GM18499 (cell line): Measurements from ENCODE around the gene SLC19A3.
"Not testable (repeated sequence)": the region's sequence is repeated elsewhere in the genome, so short reads cannot be mapped to it uniquely, and the experiment has no call there.

Source experiments
- ATAC-seq: cut with Tn5 transposase; IDR thresholded peaks from one replicate; pipeline ENCODE4 v1.9.1; 2021; ENCODE audit warnings: moderate number of reproducible peaks; ENCODE audit not compliant: insufficient read depth, unreplicated experiment

Gene SLC19A3

GRCh38 chr2:227706859-227707258 is 11.0 kb downstream of the SLC19A3 start:
- no peak for ATAC-seq

- ATAC-seq = no peak
These were observed 13.9 kb downstream of the SLC19A3 start for GRCh38 chr2:227703961-227704360.

- no peak for ATAC-seq
These were observed 14.5 kb downstream of the SLC19A3 start for GRCh38 chr2:227703280-227703732.

- ATAC-seq = no peak
These were observed 16.3 kb downstream of the SLC19A3 start for GRCh38 chr2:227701556-227701955.

GRCh38 chr2:227696990-227697679 is 20.7 kb downstream of the SLC19A3 start:
- ATAC-seq = no peak

GRCh38 chr2:227687189-227687588 is 30.6 kb downstream of the SLC19A3 start:
- no peak for ATAC-seq

GRCh38 chr2:227684258-227684657 is 33.6 kb downstream of the SLC19A3 start:
- no peak for ATAC-seq

- ATAC-seq = no peak
These were observed 39.9 kb downstream of the SLC19A3 start for GRCh38 chr2:227677928-227678327.

GRCh38 chr2:227674485-227674884 is 43.3 kb downstream of the SLC19A3 start:
- ATAC-seq = no peak

GRCh38 chr2:227673620-227674019 is 44.2 kb downstream of the SLC19A3 start:
- ATAC-seq = not testable (repeated sequence)

- no peak for ATAC-seq
These were observed 46.5 kb downstream of the SLC19A3 start for GRCh38 chr2:227671170-227671905.

- not testable (repeated sequence) for ATAC-seq
These were observed 51.1 kb downstream of the SLC19A3 start, which contains the start of gene SCYGR5 for GRCh38 chr2:227666631-227667170. Gene SCYGR5 (plus strand): TSS chr2:227666804. CDS start chr2:227666804, 0 bp downstream.

- ATAC-seq = no peak
These were observed 52.5 kb downstream of the SLC19A3 start for GRCh38 chr2:227665189-227665940.

- ATAC-seq = no peak
These were observed 56.0 kb downstream of the SLC19A3 start for GRCh38 chr2:227661827-227662226.

GRCh38 chr2:227661025-227661649 is 56.7 kb downstream of the SLC19A3 start:
- no peak for ATAC-seq

GRCh38 chr2:227657199-227657845 is 60.5 kb downstream of the SLC19A3 start:
- ATAC-seq = no peak

GRCh38 chr2:227655454-227655853 is 62.4 kb downstream of the SLC19A3 start:
- no peak for ATAC-seq

GRCh38 chr2:227654426-227654825 is 63.4 kb downstream of the SLC19A3 start:
- no peak for ATAC-seq

- no peak for ATAC-seq
These were observed 64.4 kb downstream of the SLC19A3 start for GRCh38 chr2:227653419-227653818.
